Panc1 (cell line): ENCODE data around the gene FYCO1.

Experiments
- POLR2AphosphoS5 ChIP-seq: IDR thresholded peaks from 2 replicates; pipeline ENCODE4 v1.6.1; 2012; ENCODE audit warnings: mild to moderate bottlenecking, low read depth, low read length, moderate library complexity
- REST ChIP-seq, 2 experiments: IDR thresholded peaks; 2 replicates each; pipeline ENCODE4 v1.6.1; 2011 to 2012; ENCODE audit warnings: low read depth in 2 of 2, control low read depth in 1 of 2, low read length in 1 of 2, mild to moderate bottlenecking in 1 of 2, moderate library complexity in 1 of 2; ENCODE audit not compliant: insufficient read depth in 1 of 2
- TF ChIP-seq, protein P1 (sequence below): fragments of 450-650 bp; IDR thresholded peaks from 2 replicates; pipeline ENCODE4 v1.5.1; 2017; ENCODE audit warnings: mild to moderate bottlenecking

DNA sequence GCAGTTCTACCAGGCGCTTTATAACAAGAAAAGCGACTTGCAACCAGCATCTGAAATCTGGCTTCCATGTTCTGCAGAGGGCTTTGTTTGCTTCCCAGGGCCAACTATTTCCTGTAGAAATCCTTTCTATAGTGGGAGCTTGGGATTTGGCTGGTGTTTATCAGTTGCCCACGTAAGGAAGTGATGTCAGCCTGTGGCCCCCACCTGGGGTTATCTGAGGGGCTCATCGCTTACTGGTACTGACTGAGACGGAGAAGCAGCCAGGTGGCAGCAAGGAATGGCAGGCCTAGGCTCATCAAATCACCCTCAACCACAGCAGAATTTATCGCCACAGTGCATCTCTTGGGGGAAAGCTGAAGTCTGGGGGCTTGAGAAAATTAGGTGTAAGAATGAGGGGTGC, 123.8 kb downstream of the FYCO1 start:
- TF ChIP-seq, protein P1, sequence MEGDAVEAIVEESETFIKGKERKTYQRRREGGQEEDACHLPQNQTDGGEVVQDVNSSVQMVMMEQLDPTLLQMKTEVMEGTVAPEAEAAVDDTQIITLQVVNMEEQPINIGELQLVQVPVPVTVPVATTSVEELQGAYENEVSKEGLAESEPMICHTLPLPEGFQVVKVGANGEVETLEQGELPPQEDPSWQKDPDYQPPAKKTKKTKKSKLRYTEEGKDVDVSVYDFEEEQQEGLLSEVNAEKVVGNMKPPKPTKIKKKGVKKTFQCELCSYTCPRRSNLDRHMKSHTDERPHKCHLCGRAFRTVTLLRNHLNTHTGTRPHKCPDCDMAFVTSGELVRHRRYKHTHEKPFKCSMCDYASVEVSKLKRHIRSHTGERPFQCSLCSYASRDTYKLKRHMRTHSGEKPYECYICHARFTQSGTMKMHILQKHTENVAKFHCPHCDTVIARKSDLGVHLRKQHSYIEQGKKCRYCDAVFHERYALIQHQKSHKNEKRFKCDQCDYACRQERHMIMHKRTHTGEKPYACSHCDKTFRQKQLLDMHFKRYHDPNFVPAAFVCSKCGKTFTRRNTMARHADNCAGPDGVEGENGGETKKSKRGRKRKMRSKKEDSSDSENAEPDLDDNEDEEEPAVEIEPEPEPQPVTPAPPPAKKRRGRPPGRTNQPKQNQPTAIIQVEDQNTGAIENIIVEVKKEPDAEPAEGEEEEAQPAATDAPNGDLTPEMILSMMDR = no peak
- TF ChIP-seq REST (IDR thresholded peaks at IDR 0.05; ENCODE audit: insufficient read depth in 1 of 2, low read depth in 2 of 2, low read length in 1 of 2) (no peak), POLR2AphosphoS5 (no peak)
